HG03064 (cell line): Measurements from ENCODE around the gene NAPG.
"Not testable (repeated sequence)": the region's sequence is repeated elsewhere in the genome, so short reads cannot be mapped to it uniquely, and the experiment has no call there.

Source experiments
- ATAC-seq: cut with Tn5 transposase; IDR thresholded peaks from one replicate; pipeline ENCODE4 v1.9.1; 2021; ENCODE audit warnings: low read depth; ENCODE audit not compliant: unreplicated experiment

Gene NAPG

DNA sequence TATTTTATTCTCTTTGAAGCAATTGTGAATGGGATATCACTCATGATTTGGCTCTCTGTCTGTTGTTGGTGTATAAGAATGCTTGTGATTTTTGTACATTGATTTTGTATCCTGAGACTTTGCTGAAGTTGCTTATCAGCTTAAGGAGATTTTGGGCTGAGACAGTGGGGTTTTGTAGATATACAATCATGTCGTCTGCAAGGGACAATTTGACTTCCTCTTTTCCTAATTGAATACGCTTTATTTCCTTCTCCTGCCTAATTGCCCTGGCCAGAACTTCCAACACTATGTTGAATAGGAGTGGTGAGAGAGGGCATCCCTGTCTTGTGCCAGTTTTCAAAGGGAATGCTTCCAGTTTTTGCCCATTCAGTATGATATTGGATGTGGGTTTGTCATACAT is 48.6 kb downstream of the NAPG start:
- ATAC-seq = not testable (repeated sequence)

DNA sequence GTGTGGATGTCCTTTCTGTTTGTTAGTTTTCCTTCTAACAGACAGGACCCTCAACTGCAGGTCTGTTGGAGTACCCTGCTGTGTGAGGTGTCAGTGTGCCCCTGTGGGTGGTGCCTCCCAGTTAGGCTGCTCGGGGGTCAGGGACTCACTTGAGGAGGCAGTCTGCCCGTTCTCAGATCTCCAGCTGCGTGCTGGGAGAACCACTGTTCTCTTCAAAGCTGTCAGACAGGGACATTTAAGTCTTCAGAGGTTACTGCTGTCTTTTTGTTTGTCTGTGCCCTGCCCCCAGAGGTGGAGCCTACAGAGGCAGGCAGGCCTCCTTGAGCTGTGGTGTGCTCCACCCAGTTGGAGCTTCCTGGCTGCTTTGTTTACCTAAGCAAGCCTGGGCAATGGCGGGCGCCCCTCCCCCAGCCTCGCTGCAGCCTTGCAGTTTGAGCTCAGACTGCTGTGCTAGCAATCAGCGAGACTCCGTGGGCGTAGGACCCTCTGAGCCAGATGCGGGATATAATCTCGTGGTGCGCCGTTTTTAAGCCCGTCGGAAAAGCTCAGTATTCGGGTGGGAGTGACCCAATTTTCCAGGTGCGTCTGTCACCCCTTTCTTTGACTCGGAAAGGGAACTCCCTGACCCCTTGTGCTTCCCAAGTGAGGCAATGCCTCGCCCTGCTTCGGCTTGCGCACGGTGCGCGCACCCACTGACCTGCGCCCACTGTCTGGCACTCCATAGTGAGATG is 52.2 kb downstream of the NAPG start:
- ATAC-seq = not testable (repeated sequence)

DNA sequence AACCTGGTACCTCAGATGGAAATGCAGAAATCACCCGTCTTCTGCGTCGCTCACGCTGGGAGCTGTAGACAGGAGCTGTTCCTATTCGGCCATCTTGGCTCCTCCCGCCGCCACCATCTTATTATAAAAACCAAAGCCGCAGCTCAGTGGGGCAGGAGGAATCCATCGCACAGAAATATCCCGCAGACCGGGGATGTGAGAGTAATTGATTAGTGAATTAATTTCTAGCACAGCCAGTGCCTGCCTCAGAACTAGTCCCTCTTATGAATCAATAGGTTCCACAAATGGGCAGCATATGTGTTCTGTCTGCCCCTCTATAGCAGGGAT is 52.7 kb downstream of the NAPG start:
- not testable (repeated sequence) for ATAC-seq

DNA sequence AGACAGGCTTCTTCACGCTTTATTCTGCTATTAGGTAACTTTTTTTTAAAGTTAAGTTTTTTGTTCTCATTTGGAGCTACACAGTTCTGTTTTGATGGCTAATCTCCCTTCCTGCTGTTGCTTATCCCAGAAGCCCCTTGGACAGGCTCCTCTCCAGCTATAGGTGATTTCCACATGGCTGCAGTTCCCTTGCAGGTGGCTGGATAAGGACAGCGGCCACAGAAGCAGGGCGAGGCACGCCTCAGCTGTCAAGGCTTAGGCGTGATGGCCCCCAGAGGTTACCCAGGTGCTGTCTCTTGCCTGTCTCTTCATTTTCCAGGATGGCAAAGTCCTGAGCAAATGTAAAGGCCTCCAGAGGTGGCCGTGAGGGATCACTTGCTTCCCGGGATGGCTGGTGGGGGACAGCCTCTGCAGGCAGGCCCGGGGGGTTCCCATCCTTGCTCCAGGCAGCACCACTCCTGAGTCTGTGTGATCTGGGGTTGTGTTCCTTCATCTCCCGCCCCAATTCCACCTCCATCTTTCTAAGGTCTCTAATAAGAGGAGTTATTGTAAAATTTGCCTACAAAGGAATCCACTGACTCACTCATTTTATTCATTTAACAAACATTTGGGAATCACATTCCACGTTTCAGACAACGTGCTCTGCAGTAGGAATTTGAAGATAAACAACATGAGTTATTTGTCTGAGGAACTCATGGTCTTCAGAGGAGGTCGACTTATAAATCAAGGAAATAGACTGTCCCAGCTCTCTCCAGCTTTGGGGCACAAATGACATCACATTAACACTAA is 53.4 kb downstream of the NAPG start:
- ATAC-seq = no peak

DNA sequence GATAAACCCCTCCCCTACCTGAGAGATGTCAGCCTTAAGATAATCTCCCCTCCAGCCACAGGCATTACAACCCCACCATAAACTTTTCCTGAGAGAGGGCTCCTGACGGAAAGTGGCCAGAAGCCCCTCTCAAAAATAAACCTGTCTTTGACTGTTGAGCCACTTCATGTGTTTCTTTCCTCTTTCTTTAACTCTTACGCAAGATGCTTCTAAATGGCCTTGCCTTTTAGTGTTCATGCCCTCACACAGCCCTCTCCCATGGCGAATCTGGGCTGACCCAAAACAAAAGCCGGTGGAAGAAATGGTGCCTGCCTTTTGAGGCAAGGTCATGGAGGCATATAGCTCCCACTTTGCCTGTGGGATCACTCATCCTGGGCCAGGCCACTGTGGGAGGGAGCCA is 54.4 kb downstream of the NAPG start:
- no peak for ATAC-seq

DNA sequence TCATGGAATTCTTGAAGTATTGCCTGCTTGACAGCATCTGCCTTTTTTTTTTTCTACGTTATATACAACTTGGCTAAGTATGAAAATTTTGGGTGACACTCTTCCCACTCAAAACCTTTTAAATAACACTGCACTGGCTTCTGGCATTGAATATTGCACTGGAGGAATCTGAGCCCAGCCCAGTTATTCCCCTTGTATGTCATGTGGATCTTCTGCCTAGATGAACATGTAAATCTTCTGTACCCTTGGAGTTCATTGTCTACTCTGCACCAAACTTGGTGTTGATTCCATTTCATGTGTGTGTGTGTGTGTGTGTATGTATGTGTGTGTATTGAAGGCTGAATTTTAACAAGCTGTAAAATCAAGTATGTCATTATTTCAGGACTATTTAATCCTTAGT is 59.4 kb downstream of the NAPG start:
- ATAC-seq = no peak

DNA sequence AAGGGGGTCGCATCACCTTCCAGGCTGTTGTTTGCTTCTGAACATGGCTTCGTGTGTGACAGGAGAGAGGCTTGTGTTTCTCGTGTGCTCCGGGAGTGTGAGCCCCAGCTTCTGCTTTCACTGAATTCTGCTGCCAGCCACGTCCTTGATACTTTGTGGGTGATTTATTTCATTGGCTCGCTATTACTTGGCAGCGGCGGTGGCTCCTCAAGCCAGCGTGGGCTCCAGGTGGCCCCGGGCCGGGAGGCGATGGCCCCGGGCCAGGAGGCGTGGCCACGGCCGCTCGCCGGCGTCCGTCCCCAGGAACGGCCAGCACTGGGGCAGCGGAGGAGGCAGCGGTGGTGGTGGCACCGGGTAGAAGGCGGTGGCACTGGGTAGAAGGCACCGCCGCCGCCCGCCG is 63.1 kb downstream of the NAPG start:
- no peak for ATAC-seq

DNA sequence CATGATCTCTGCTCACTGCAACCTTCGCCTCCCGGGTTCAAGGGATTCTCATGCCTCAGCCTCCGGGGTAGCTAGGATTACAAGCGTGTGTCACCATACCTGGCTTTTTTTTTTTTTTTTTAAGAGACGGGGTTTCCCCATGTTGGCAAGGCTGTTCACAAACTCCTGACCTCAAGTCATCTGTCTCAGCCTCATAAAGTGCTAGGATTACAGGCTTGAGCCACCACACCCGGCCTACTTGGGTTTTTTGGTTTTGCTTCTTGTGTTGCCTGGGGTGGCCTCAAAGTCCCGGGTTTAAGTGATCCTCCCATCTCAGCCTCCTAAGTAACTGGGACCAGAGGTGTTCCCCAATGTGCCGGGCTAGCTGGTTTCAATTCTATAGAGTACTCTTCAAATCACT is 64.6 kb downstream of the NAPG start:
- no peak for ATAC-seq

DNA sequence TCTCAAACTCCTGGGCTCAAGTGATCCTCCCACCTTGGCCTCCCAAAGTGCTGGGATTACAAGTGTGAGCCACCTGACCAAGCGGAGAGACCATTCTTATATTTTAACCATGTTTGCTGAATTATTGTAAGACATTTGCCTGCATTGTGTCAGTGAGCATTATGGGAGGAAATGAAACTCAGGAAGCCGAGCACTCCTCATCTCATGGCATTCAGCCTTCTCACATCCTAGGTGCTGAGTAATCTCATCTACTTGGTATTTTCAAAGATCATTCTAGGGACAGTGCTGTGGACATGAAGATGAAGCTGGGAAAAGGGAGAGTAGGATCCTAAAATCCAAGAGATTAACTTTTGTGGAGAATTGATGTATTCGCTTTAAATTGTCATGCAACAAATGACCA is 66.1 kb downstream of the NAPG start:
- ATAC-seq = no peak

DNA sequence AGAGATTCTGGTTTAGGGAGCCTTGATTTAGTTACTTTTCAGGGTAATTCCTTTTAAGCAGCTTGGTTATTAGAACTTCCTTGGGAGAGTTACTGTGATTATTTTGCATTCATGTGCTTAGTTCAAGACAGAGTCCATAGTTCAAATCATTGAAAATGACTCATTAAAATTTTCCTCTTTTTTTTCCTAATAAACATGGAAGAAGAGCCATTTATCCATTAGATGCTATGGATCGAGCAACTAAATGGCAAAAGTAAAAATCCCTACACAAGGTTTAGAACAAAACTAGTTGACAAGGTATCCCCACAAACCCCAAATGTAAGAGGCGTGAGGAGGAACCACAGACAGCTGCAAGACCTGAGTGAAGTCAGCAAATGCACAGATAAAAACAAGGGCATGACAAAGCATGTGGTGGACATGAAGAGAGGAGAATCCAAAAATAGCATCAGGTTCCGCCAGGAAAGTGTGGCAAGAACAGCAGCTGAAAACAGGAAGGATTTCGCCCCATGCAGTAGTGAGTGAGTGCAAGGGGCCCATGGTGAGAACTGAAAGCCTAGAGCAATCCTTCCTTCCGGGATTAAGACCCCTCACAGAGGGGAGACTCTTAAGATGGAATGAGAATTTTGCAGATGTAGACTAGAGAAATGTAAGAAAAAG is 67.7 kb downstream of the NAPG start:
- not testable (repeated sequence) for ATAC-seq

DNA sequence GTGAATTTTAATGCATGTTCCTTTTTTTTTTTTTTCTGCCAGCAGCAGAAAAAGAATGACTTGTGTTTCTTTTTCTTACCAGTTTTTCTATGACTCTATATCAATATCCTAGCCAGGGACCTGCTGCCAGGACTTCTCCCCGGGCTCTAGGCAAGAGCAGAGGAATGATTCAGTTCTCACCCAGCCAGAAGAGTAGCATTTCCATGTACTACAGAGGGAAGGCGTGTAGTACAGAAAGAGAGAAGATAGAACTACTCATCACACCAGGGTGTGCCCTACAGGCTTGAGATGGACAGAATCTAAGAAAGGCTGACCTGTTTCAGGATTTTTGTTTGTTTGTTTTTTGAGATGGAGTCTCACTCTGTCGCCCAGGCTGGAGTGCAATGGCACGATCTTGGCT is 70.1 kb downstream of the NAPG start:
- ATAC-seq = not testable (repeated sequence)

DNA sequence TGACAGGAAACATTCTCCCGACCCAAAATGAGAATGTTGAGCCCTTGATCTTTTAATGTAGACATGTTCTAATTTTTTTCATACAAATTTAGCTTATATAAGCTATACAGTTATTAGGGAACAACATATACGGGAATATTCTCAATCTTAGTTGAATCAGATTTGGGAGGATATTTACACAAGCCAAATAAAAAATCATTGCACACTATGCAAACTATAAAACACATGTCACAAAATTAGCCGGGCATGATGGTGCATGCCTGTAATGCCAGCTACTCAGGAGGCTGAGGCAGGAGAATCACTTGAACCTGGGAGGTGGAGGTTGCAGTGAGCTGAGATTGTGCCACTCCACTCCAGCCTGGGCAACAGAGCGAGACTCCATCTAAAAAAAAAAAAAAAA is 71.9 kb downstream of the NAPG start:
- ATAC-seq = not testable (repeated sequence)

DNA sequence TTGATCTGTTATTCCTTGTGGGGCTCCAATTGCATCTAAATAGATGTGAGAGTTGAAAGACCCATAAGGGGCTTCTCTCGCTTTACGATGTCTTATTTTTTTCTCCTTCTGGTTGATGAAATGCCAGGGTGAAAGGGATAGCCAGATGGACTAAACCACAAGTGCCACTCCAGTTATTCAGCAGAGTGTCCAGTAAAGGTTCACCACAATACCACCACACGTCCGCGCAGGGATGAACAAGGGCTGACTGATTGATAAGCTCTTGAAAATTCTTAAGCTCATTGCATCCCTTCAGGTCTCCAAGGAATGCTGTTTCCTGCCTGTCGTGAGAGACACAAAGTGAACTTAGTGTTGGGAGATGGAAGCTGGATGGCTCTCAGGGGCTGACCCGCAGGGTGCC is 74.9 kb downstream of the NAPG start:
- not testable (repeated sequence) for ATAC-seq
